HEK293T (cell line): ENCODE data around the gene NKX1-1.

Source experiments
- CTCF ChIA-PET: fragments of 350-600 bp; formaldehyde crosslinking; extraction: SDS; loops from one replicate; lab custom pipeline; 2021; ENCODE audit warnings: antibody characterized with exemption, inconsistent platforms; lab: Yijun Ruan, JAX
- POLR2A ChIA-PET: fragments of 350-600 bp; formaldehyde crosslinking; extraction: SDS; loops from one replicate; lab custom pipeline; 2020; ENCODE audit warnings: antibody characterized with exemption, inconsistent platforms; lab: Yijun Ruan, JAX
- DNase-seq: peaks from one replicate; pipeline ENCODE4 v3.0.0; 2012; ENCODE audit warnings: mixed read lengths; ENCODE audit errors: extremely low spot score
- ARNT ChIP-seq: fragments of 450-650 bp; IDR thresholded peaks from 2 replicates; pipeline ENCODE4 v1.6.1; 2017; ENCODE audit warnings: mild to moderate bottlenecking
- BHLHE40 ChIP-seq: fragments of 450-650 bp; IDR thresholded peaks from 2 replicates; pipeline ENCODE4 v1.6.1; 2016; ENCODE audit warnings: mild to moderate bottlenecking, moderate library complexity, borderline replicate concordance
- CTBP1 ChIP-seq: fragments of 450-650 bp; IDR thresholded peaks from 2 replicates; pipeline ENCODE4 v1.6.1; 2016; ENCODE audit warnings: borderline replicate concordance
- ELF4 ChIP-seq: fragments of 450-650 bp; IDR thresholded peaks from 2 replicates; pipeline ENCODE4 v1.6.1; 2017; ENCODE audit warnings: antibody characterized with exemption
- FOXA1 ChIP-seq: fragments of 450-650 bp; IDR thresholded peaks from 2 replicates; pipeline ENCODE4 v1.6.1; 2016; ENCODE audit warnings: mild to moderate bottlenecking
- FOXK2 ChIP-seq: fragments of 450-650 bp; IDR thresholded peaks from 2 replicates; pipeline ENCODE4 v1.6.1; 2016; ENCODE audit warnings: mild to moderate bottlenecking
- FOXM1 ChIP-seq: fragments of 450-650 bp; IDR thresholded peaks from 2 replicates; pipeline ENCODE4 v1.6.1; 2017; ENCODE audit warnings: mild to moderate bottlenecking, borderline replicate concordance
- HDGF ChIP-seq: fragments of 450-650 bp; IDR thresholded peaks from 2 replicates; pipeline ENCODE4 v1.6.1; 2017; ENCODE audit warnings: antibody characterized with exemption, borderline replicate concordance
- L3MBTL2 ChIP-seq: fragments of 450-650 bp; conservative IDR thresholded peaks from 2 replicates; pipeline ENCODE4 v1.6.1; 2016; ENCODE audit warnings: mild to moderate bottlenecking
- LEF1 ChIP-seq: fragments of 450-650 bp; IDR thresholded peaks from 2 replicates; pipeline ENCODE4 v1.6.1; 2017; ENCODE audit warnings: mild to moderate bottlenecking, borderline replicate concordance
- NFRKB ChIP-seq: fragments of 450-650 bp; IDR thresholded peaks from 2 replicates; pipeline ENCODE4 v1.6.1; 2016; ENCODE audit warnings: mild to moderate bottlenecking, moderate library complexity
- PKNOX1 ChIP-seq: fragments of 450-650 bp; IDR thresholded peaks from 2 replicates; pipeline ENCODE4 v1.6.1; 2016
- SP1 ChIP-seq: fragments of 450-650 bp; IDR thresholded peaks from 2 replicates; pipeline ENCODE4 v1.6.1; 2017
- SUZ12 ChIP-seq: fragments of 450-650 bp; IDR thresholded peaks from 2 replicates; pipeline ENCODE4 v1.6.1; 2016; ENCODE audit warnings: mild to moderate bottlenecking
- TARDBP ChIP-seq: fragments of 450-650 bp; IDR thresholded peaks from 2 replicates; pipeline ENCODE4 v1.6.1; 2016
- ZNF384 ChIP-seq: fragments of 450-650 bp; IDR thresholded peaks from 2 replicates; pipeline ENCODE4 v1.6.1; 2016

Gene NKX1-1

GRCh38 chr4:1421657-1422056 is 15.4 kb upstream of the NKX1-1 start:
- ChIA-PET CTCF (no interaction called here), POLR2A (no interaction called here)
- TF ChIP-seq ARNT = no peak
- no peak for TF ChIP-seq FOXA1
- no peak for TF ChIP-seq TARDBP
- no peak for TF ChIP-seq FOXK2
- DNase-seq = no peak

GRCh38 chr4:1419708-1420107 is 13.5 kb upstream of the NKX1-1 start:
- POLR2A ChIA-PET = no interaction called here
- CTCF ChIA-PET = no interaction called here
- TF ChIP-seq L3MBTL2 = no peak
- no peak for TF ChIP-seq TARDBP
- no peak for TF ChIP-seq ELF4
- no peak for TF ChIP-seq CTBP1
- TF ChIP-seq ARNT = no peak
- no peak for TF ChIP-seq FOXK2
- no peak for TF ChIP-seq PKNOX1
- no peak for TF ChIP-seq HDGF
- TF ChIP-seq SP1 = no peak
- no peak for TF ChIP-seq NFRKB
- no peak for DNase-seq

GRCh38 chr4:1418494-1419285 is 12.4 kb upstream of the NKX1-1 start:
- DNase-seq = no peak

DNA sequence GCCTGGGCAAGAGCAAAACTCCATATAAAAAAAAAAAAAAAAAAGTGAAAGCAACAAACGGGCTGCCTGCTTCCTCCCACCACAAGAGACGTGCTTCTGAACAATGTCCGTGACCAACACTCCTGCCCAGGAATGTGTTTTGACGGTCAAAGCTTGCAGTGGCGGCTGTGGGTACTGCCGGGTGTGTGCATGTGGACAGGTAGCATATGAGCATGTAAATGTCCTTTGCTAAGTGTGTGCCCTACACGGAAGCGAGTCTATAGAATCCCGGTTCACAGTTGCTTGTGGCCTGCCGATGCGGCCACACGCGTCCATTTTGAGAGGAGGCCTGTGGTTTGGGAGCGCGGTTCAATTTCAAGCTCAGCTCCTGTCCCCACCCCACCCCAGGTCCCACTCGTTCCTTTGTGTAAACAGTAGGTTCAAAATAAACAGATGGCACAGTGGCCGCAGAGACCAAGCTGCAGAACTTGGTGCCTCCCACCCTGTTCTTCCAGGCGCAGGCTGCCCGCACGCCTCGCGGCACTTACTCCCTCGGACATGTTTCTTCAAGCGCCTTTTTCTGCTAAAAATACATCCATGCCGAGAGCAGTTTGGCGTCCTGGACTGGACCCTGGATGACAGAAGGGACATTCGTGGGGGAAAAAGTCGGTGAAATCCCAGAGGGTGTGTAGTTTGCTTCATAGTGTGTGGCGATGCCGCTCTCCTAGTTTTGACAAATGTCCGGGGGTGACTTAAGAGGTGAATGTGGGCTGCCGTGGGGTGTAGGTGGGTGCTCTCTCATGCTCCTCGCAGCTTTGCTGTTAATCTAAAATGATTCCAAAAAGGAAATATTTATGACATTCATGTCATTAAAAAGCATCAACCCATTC is 11.5 kb upstream of the NKX1-1 start:
- ChIA-PET POLR2A (no interaction called here), CTCF (no interaction called here)
- DNase-seq = no peak
- TF ChIP-seq SUZ12 (no peak), HDGF (no peak), FOXA1 (no peak), PKNOX1 (no peak), ELF4 (no peak), L3MBTL2 (no peak), BHLHE40 (no peak), TARDBP (no peak), ARNT (no peak), LEF1 (no peak), NFRKB (no peak), FOXK2 (no peak), SP1 (no peak), CTBP1 (no peak), FOXM1 (no peak), ZNF384 (no peak)

More at GRCh38 chr4:1418494-1419285, 12.4 kb upstream of the NKX1-1 start:
- POLR2A ChIA-PET = no interaction called here
- CTCF ChIA-PET = no interaction called here
- TF ChIP-seq L3MBTL2 (no peak), TARDBP (no peak), ZNF384 (no peak), CTBP1 (no peak)

DNA sequence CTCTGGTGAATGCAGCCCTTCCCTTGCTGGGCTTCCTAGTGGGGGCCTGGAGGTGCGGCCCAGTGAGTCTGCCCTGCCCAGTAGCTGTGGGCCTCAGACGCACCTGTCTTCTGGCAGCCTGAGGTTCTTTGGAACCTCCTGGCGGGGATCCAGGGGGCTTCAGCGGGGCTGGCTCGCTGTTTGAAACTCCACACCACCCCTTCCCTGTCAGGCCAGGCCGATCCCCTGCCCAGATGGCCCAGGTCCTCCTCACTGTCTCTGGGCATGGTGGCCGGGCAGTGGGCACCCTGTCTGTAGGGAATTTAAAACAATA is 10.7 kb upstream of the NKX1-1 start:
- no peak for TF ChIP-seq FOXK2
- no peak for TF ChIP-seq LEF1
- no peak for TF ChIP-seq FOXA1
- TF ChIP-seq SP1 = no peak
- TF ChIP-seq PKNOX1 = no peak
- TF ChIP-seq NFRKB = no peak
- TF ChIP-seq SUZ12 = no peak
- no peak for TF ChIP-seq ZNF384
- TF ChIP-seq HDGF = no peak
- no peak for TF ChIP-seq FOXM1
- TF ChIP-seq ELF4 = no peak
- no peak for TF ChIP-seq ARNT
- no peak for TF ChIP-seq L3MBTL2
- no peak for TF ChIP-seq TARDBP
- TF ChIP-seq CTBP1 = no peak
- no peak for TF ChIP-seq BHLHE40
- POLR2A ChIA-PET = no interaction called here
- CTCF ChIA-PET = no interaction called here
- DNase-seq = no peak
